HepG2 (cell line): ENCODE measurements around the gene ZNF581. TPM values are rescaled to one million over a fixed set of nuclear protein-coding genes. Genes with fewer than 3 reads are reported as not detected.

ENCODE experiments used
- ETV5 ChIP-seq: IDR thresholded peaks from 2 replicates; pipeline ENCODE4 v1.6.1; 2018; ENCODE audit warnings: missing biosample characterization, missing genetic modification reagents, inconsistent platforms, borderline replicate concordance
- HNF4G ChIP-seq, 2 experiments: sonication (generic) in 1 of 2; formaldehyde crosslinking in 1 of 2; IDR thresholded peaks; 2 replicates each; pipeline versions ENCODE4 v1.4.0 to v1.6.1; 2011 to 2020; ENCODE audit warnings: borderline replicate concordance in 2 of 2, low read depth in 2 of 2, mild to moderate bottlenecking in 2 of 2, low read length in 1 of 2, missing genetic modification reagents in 1 of 2, moderate library complexity in 1 of 2
- IRF2 ChIP-seq: IDR thresholded peaks from 2 replicates; pipeline ENCODE4 v1.6.1; 2018; ENCODE audit warnings: missing genetic modification reagents, missing compliant biosample characterization
- MAF1 ChIP-seq: sonication (generic); formaldehyde crosslinking; IDR thresholded peaks from 2 replicates; pipeline ENCODE4 v1.5.0; 2020; ENCODE audit warnings: missing genetic modification reagents, borderline replicate concordance
- RORA ChIP-seq: sonication (generic); formaldehyde crosslinking; IDR thresholded peaks from 2 replicates; pipeline ENCODE4 v1.5.0; 2020; ENCODE audit warnings: mild to moderate bottlenecking, missing genetic modification reagents, moderate library complexity
- SIX1 ChIP-seq: sonication (generic); formaldehyde crosslinking; IDR thresholded peaks from 2 replicates; pipeline ENCODE4 v1.4.0; 2020; ENCODE audit warnings: missing genetic modification reagents, borderline replicate concordance
- TAF1 ChIP-seq: sonication (generic); formaldehyde crosslinking; IDR thresholded peaks from 2 replicates; pipeline ENCODE4 v1.4.0; 2020; ENCODE audit warnings: missing genetic modification reagents
- ZC3H13 ChIP-seq: sonication (generic); formaldehyde crosslinking; IDR thresholded peaks from 2 replicates; pipeline ENCODE4 v1.8.1; 2023; ENCODE audit warnings: mild to moderate bottlenecking, missing genetic modification reagents, moderate library complexity
- ZKSCAN8 ChIP-seq: IDR thresholded peaks from 2 replicates; pipeline ENCODE4 v1.6.1; 2016; ENCODE audit warnings: borderline replicate concordance, missing genetic modification reagents, missing compliant biosample characterization
- ZNF180 ChIP-seq: sonication (generic); formaldehyde crosslinking; IDR thresholded peaks from 2 replicates; pipeline ENCODE4 v1.4.0; 2020; ENCODE audit warnings: low read depth, missing genetic modification reagents, borderline replicate concordance
- ZNF30 ChIP-seq: sonication (generic); formaldehyde crosslinking; IDR thresholded peaks from 2 replicates; pipeline ENCODE4 v1.5.0; 2020; ENCODE audit warnings: mild to moderate bottlenecking, missing genetic modification reagents
- ZNF598 ChIP-seq: sonication (generic); formaldehyde crosslinking; IDR thresholded peaks from 2 replicates; pipeline ENCODE4 v1.5.1; 2020; ENCODE audit warnings: mild to moderate bottlenecking, missing genetic modification reagents, borderline replicate concordance
- ZNF878 ChIP-seq: sonication (generic); formaldehyde crosslinking; IDR thresholded peaks from 2 replicates; pipeline ENCODE4 v1.8.1; 2023; ENCODE audit warnings: mild to moderate bottlenecking, missing genetic modification reagents, moderate library complexity
- polyA plus RNA-seq, 8 experiments: library from polyadenylated mRNA; depleted of rRNA in 3 of 8; stranded (reverse) in 7 of 8; unstranded in 1 of 8; fragments of >200 nt; fragmentation: Illumina TruSeq in 4 of 8; extraction: Trizol in 4 of 8; gene quantifications; 2 replicates each; pipeline versions ENCODE4 v1.2.1 to v1.2.3, GENCODE V29; 2011 to 2016; ENCODE audit warnings: low read depth in 4 of 8, missing spikeins in 1 of 8, mixed read lengths in 1 of 8; ENCODE audit not compliant: insufficient read depth in 1 of 8
- total RNA-seq, 5 experiments: library from RNA; depleted of rRNA; stranded (reverse); fragments of >200 nt; fragmentation: Illumina TruSeq; extraction: Trizol; gene quantifications; 2 replicates each; pipeline ENCODE4 v1.2.3, GENCODE V29; 2016; ENCODE audit warnings: low read depth in 1 of 5
- TF ChIP-seq, protein P1 (sequence below): sonication (generic); formaldehyde crosslinking; IDR thresholded peaks from 2 replicates; pipeline ENCODE4 v1.8.0; 2023; ENCODE audit warnings: mild to moderate bottlenecking, missing genetic modification reagents
- TF ChIP-seq, protein P2 (sequence below): sonication (generic); formaldehyde crosslinking; IDR thresholded peaks from 2 replicates; pipeline ENCODE4 v1.4.0; 2020; ENCODE audit warnings: mild to moderate bottlenecking, missing genetic modification reagents
- TF ChIP-seq, protein P3 (sequence below): sonication (generic); formaldehyde crosslinking; IDR thresholded peaks from 2 replicates; pipeline ENCODE4 v1.4.0; 2020; ENCODE audit warnings: missing genetic modification reagents, borderline replicate concordance
- TF ChIP-seq, protein P4 (sequence below): sonication (generic); formaldehyde crosslinking; conservative IDR thresholded peaks from 2 replicates; pipeline ENCODE4 v1.8.0; 2022; ENCODE audit warnings: low read depth, missing genetic modification reagents
- TF ChIP-seq, protein P5 (sequence below): sonication (generic); formaldehyde crosslinking; IDR thresholded peaks from 2 replicates; pipeline ENCODE4 v1.4.0; 2020; ENCODE audit warnings: missing genetic modification reagents

Gene ZNF581
- total and polyA plus RNA-seq, 2 of the 13 experiments (the other 11 are each of a cell fraction or from before 2014, with no cell fraction given), result 19.6 to 49.5 TPM

DNA sequence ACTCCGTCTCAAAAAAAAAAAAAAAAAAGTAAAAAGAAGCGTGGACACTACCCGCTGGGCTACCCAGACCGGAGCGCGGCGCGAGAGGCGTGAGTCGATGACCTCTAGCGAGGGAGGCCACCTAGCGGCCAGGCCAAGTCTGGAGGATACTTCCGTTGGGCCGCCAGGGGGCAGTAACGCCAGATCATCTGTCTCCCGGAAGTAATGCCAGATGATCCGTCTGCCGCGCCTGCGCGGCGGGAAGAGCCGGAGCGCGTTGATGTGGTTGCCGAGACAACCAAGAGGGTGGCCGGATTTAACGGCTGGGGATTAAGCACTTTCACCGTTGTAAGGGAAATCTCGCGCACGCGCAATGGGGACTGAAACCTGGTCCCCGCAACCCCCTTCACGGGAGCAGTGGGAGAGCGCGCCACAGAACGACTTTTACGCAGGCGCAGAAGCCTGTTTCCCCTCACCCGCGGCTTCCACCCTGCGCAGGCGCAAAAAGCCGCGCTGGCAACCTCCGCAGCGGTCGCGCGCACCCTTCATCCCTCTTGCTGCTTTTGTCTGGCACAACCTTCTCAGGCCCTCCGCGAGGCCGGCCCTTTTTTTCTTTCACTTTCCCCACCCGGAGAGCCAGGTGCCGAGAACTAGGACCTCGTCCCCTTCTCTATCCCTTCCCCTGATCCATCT is 10.3 kb downstream of the ZNF581 start (continued):
- TF ChIP-seq ZC3H13 (CRISPR knock-in tag), result peak; percentile 90; the same call in 1 of the 2 replicates
- TF ChIP-seq SIX1 (CRISPR knock-in tag), result peak; percentile 67; the same call in 1 of the 2 replicates
- TF ChIP-seq TAF1 (CRISPR knock-in tag), result peak; percentile 64; the same call in 1 of the 2 replicates
- 0 out of 2 replicates have a peak, but pooled peaks have one; percentile 32 for TF ChIP-seq MAF1 (CRISPR knock-in tag)
- peak; percentile 52; the same call in 1 of the 2 replicates for TF ChIP-seq HNF4G (IDR thresholded peaks at IDR 0.05; ENCODE audit: borderline replicate concordance, low read depth, low read length)
- TF ChIP-seq HNF4G (CRISPR knock-in tag; IDR thresholded peaks at IDR 0.05; ENCODE audit: borderline replicate concordance, low read depth), result 0 out of 2 replicates have a peak, but pooled peaks have one; percentile 37
- 0 out of 2 replicates have a peak, but pooled peaks have one; percentile 37 for TF ChIP-seq ZNF598
- no peak; the same call in 1 of the 2 replicates for TF ChIP-seq ZNF180 (CRISPR knock-in tag)
- TF ChIP-seq, protein P1, sequence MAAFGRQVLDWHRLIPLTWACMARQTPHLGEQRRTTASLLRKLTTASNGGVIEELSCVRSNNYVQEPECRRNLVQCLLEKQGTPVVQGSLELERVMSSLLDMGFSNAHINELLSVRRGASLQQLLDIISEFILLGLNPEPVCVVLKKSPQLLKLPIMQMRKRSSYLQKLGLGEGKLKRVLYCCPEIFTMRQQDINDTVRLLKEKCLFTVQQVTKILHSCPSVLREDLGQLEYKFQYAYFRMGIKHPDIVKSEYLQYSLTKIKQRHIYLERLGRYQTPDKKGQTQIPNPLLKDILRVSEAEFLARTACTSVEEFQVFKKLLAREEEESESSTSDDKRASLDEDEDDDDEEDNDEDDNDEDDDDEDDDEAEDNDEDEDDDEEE, result peak; percentile 53; the same call in 1 of the 2 replicates
- peak; percentile 84 for TF ChIP-seq IRF2 (CRISPR knock-in tag)
- no peak for TF ChIP-seq ZNF30
- TF ChIP-seq, protein P2, sequence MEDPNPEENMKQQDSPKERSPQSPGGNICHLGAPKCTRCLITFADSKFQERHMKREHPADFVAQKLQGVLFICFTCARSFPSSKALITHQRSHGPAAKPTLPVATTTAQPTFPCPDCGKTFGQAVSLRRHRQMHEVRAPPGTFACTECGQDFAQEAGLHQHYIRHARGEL, result no peak
- TF ChIP-seq RORA (CRISPR knock-in tag), result 0 out of 2 replicates have a peak, but pooled peaks have one; percentile 81
- peak; percentile 93 for TF ChIP-seq ETV5 (CRISPR knock-in tag)
- TF ChIP-seq ZKSCAN8 (CRISPR knock-in tag), result peak; percentile 34; the same call in 1 of the 2 replicates
- TF ChIP-seq, protein P3, sequence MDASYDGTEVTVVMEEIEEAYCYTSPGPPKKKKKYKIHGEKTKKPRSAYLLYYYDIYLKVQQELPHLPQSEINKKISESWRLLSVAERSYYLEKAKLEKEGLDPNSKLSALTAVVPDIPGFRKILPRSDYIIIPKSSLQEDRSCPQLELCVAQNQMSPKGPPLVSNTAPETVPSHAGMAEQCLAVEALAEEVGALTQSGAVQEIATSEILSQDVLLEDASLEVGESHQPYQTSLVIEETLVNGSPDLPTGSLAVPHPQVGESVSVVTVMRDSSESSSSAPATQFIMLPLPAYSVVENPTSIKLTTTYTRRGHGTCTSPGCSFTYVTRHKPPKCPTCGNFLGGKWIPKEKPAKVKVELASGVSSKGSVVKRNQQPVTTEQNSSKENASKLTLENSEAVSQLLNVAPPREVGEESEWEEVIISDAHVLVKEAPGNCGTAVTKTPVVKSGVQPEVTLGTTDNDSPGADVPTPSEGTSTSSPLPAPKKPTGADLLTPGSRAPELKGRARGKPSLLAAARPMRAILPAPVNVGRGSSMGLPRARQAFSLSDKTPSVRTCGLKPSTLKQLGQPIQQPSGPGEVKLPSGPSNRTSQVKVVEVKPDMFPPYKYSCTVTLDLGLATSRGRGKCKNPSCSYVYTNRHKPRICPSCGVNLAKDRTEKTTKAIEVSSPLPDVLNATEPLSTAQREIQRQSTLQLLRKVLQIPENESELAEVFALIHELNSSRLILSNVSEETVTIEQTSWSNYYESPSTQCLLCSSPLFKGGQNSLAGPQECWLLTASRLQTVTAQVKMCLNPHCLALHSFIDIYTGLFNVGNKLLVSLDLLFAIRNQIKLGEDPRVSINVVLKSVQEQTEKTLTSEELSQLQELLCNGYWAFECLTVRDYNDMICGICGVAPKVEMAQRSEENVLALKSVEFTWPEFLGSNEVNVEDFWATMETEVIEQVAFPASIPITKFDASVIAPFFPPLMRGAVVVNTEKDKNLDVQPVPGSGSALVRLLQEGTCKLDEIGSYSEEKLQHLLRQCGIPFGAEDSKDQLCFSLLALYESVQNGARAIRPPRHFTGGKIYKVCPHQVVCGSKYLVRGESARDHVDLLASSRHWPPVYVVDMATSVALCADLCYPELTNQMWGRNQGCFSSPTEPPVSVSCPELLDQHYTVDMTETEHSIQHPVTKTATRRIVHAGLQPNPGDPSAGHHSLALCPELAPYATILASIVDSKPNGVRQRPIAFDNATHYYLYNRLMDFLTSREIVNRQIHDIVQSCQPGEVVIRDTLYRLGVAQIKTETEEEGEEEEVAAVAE (CRISPR knock-in tag), result no peak
- no peak for TF ChIP-seq ZNF878 (CRISPR knock-in tag)
- TF ChIP-seq, protein P4, sequence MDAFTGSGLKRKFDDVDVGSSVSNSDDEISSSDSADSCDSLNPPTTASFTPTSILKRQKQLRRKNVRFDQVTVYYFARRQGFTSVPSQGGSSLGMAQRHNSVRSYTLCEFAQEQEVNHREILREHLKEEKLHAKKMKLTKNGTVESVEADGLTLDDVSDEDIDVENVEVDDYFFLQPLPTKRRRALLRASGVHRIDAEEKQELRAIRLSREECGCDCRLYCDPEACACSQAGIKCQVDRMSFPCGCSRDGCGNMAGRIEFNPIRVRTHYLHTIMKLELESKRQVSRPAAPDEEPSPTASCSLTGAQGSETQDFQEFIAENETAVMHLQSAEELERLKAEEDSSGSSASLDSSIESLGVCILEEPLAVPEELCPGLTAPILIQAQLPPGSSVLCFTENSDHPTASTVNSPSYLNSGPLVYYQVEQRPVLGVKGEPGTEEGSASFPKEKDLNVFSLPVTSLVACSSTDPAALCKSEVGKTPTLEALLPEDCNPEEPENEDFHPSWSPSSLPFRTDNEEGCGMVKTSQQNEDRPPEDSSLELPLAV (CRISPR knock-in tag), result no peak
- TF ChIP-seq, protein P5, sequence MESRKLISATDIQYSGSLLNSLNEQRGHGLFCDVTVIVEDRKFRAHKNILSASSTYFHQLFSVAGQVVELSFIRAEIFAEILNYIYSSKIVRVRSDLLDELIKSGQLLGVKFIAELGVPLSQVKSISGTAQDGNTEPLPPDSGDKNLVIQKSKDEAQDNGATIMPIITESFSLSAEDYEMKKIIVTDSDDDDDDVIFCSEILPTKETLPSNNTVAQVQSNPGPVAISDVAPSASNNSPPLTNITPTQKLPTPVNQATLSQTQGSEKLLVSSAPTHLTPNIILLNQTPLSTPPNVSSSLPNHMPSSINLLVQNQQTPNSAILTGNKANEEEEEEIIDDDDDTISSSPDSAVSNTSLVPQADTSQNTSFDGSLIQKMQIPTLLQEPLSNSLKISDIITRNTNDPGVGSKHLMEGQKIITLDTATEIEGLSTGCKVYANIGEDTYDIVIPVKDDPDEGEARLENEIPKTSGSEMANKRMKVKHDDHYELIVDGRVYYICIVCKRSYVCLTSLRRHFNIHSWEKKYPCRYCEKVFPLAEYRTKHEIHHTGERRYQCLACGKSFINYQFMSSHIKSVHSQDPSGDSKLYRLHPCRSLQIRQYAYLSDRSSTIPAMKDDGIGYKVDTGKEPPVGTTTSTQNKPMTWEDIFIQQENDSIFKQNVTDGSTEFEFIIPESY, result peak; percentile 97
